OCI-LY1 (cell line): ENCODE measurements around the gene ST7.

ENCODE experiments used
- CTCF ChIP-seq: fragments of 200-600 bp; sonication (generic), shearing (Covaris generic); IDR thresholded peaks from 2 replicates; pipeline ENCODE4 v1.5.1; 2017; ENCODE audit warnings: mild to moderate bottlenecking, antibody characterized with exemption, low read length, moderate library complexity, mixed read lengths
- EZH2 ChIP-seq: fragments of 200-600 bp; sonication (generic), shearing (Covaris generic); IDR thresholded peaks from 2 replicates; pipeline ENCODE4 v1.8.0; 2017; ENCODE audit warnings: borderline replicate concordance, mixed run types, mild to moderate bottlenecking, antibody characterized with exemption, low read length, moderate library complexity, mixed read lengths

GRCh38 chr7:116911801-116912200 lies 41.5 kb upstream of the ST7 start:
- TF ChIP-seq CTCF, result no peak
- no peak for TF ChIP-seq EZH2
